Esophagus muscularis mucosa (tissue), 3 donors: ENCODE results near the gene ABHD17A.

Experiments used
- POLR2A ChIP-seq: fragments of 450-650 bp; IDR thresholded peaks from one replicate; pipeline ENCODE4 v1.6.1; 2017; ENCODE audit warnings: antibody characterized with exemption, moderate library complexity, mild to moderate bottlenecking, low read depth
- POLR2AphosphoS5 ChIP-seq, 2 donors: sonication (generic); formaldehyde crosslinking; IDR thresholded peaks; one replicate each; pipeline ENCODE4 v1.6.1; 2017; ENCODE audit warnings: antibody characterized with exemption in 2 of 2
- TF ChIP-seq, protein P1 (sequence below), 3 experiments: fragments of 200-600 bp in 2 of 3; fragments of 450-650 bp in 1 of 3; sonication (generic) in 2 of 3; IDR thresholded peaks; one replicate each; pipeline ENCODE4 v1.5.1; 2017 to 2019; ENCODE audit warnings: antibody characterized with exemption in 3 of 3, mild to moderate bottlenecking in 2 of 3, moderate library complexity in 1 of 3

GRCh38 chr19:1923319-1923718, 38.0 kb upstream of the ABHD17A start:
- TF ChIP-seq, protein P1, sequence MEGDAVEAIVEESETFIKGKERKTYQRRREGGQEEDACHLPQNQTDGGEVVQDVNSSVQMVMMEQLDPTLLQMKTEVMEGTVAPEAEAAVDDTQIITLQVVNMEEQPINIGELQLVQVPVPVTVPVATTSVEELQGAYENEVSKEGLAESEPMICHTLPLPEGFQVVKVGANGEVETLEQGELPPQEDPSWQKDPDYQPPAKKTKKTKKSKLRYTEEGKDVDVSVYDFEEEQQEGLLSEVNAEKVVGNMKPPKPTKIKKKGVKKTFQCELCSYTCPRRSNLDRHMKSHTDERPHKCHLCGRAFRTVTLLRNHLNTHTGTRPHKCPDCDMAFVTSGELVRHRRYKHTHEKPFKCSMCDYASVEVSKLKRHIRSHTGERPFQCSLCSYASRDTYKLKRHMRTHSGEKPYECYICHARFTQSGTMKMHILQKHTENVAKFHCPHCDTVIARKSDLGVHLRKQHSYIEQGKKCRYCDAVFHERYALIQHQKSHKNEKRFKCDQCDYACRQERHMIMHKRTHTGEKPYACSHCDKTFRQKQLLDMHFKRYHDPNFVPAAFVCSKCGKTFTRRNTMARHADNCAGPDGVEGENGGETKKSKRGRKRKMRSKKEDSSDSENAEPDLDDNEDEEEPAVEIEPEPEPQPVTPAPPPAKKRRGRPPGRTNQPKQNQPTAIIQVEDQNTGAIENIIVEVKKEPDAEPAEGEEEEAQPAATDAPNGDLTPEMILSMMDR (IDR thresholded peaks at IDR 0.05), result no peak
- TF ChIP-seq POLR2A, result no peak
- no peak for TF ChIP-seq POLR2AphosphoS5 (IDR thresholded peaks at IDR 0.05)
